Esophagus squamous epithelium (tissue), 5 donors: ENCODE data around the gene CNTNAP5. TPM values are rescaled to one million over a fixed set of nuclear protein-coding genes. Genes with fewer than 3 reads are reported as not detected.

Experiments
- DNase-seq: peaks from one replicate; lab custom pipeline; 2025; lab: John Stamatoyannopoulos, UW
- H3K27ac ChIP-seq, 4 donors: fragments of 200-600 bp; sonication (generic); one replicate each; pipeline ENCODE4 v1.5.1; 2016 to 2019; ENCODE audit warnings: mild to moderate bottlenecking in 1 of 4
- H3K27me3 ChIP-seq, 4 donors: fragments of 200-600 bp; sonication (generic); 1 replicate in 3 of 4; 2 replicates in 1 of 4; pipeline versions ENCODE4 v1.5.1 to v1.6.0; 2017 to 2021; ENCODE audit warnings: antibody characterized with exemption in 1 of 4
- H3K36me3 ChIP-seq, 3 donors: fragments of 200-600 bp; sonication (generic); one replicate each; pipeline ENCODE4 v1.5.1; 2016 to 2019
- H3K4me1 ChIP-seq, 3 donors: fragments of 200-600 bp; sonication (generic); one replicate each; pipeline ENCODE4 v1.5.1; 2017 to 2019
- H3K4me3 ChIP-seq, 4 donors: fragments of 200-600 bp; sonication (generic); 1 replicate in 3 of 4; 2 replicates in 1 of 4; pipeline ENCODE4 v1.5.1; 2016 to 2019; ENCODE audit warnings: mild to moderate bottlenecking in 2 of 4, moderate library complexity in 1 of 4
- H3K9me3 ChIP-seq, 3 donors: fragments of 200-600 bp; sonication (generic); one replicate each; pipeline ENCODE4 v1.5.1; 2016 to 2019
- CTCF ChIP-seq, 6 experiments: fragments of 450-650 bp in 4 of 6; fragments of 200-600 bp in 2 of 6; sonication (generic) in 2 of 6; IDR thresholded peaks; one replicate each; pipeline ENCODE4 v1.5.1; 2016 to 2019; ENCODE audit warnings: antibody characterized with exemption in 6 of 6, mild to moderate bottlenecking in 4 of 6, moderate library complexity in 4 of 6
- POLR2A ChIP-seq, 4 donors: fragments of 450-650 bp; IDR thresholded peaks; one replicate each; pipeline ENCODE4 v1.6.1; 2017; ENCODE audit warnings: antibody characterized with exemption in 4 of 4, mild to moderate bottlenecking in 4 of 4, moderate library complexity in 3 of 4
- WGBS, 2 donors: methylation state at CpG; one replicate each; pipeline ENCODE4 v1.1.5; 2018; 5-methylcytosine and 5-hydroxymethylcytosine counted together
- intact Hi-C: fragments of 100-400 bp; cut with DNase I; formaldehyde crosslinking; loops from one replicate; pipeline ENCODE4 v1.15.0; 2022
- total RNA-seq, 4 donors: library from RNA; depleted of rRNA; stranded (reverse); fragments of >200 nt; gene quantifications; one replicate each; pipeline ENCODE4 v1.1.0, GENCODE V29; 2016
- donor health status: DM: yes; HTN: yes; CAD: no.

The CNTNAP5 gene
- total RNA-seq, 4 donors from 2014 or later = not detected

GRCh38 chr2:124604940-124605339 is 579.9 kb downstream of the CNTNAP5 start:
- no peak for DNase-seq
- intact Hi-C loops = no loop called here
- TF ChIP-seq CTCF (IDR thresholded peaks at IDR 0.05) (no peak), POLR2A (IDR thresholded peaks at IDR 0.05) (no peak)
- Histone ChIP-seq H3K4me1 (no peaks in the 10 kb centered on the region), H3K27me3 (no peaks in the 10 kb centered on the region), H3K9me3 (no peaks in the 10 kb centered on the region), H3K4me3 (no peak overlapping the region), H3K36me3 (no peaks in the 10 kb centered on the region), H3K27ac (no peak overlapping the region)
- 39 to 50% methylated on average over 2 of the region's 2 CpGs for WGBS, 2 donors

- no peak for DNase-seq
- intact Hi-C loops = no loop called here
- Histone ChIP-seq H3K36me3 (no peaks in the 10 kb centered on the region), H3K27me3 (no peaks in the 10 kb centered on the region), H3K27ac (no peak overlapping the region), H3K4me1 (no peaks in the 10 kb centered on the region), H3K4me3 (no peak overlapping the region), H3K9me3 (no peaks in the 10 kb centered on the region)
- TF ChIP-seq CTCF (IDR thresholded peaks at IDR 0.05) = no peak
- TF ChIP-seq POLR2A (IDR thresholded peaks at IDR 0.05) = no peak
- WGBS, 2 donors = 67 to 75% methylated on average over 1 to 2 of the region's 2 CpGs
These were observed 582.6 kb downstream of the CNTNAP5 start for GRCh38 chr2:124607679-124608078.

GRCh38 chr2:124609667-124610066 is 584.6 kb downstream of the CNTNAP5 start:
- intact Hi-C loops = no loop called here
- Histone ChIP-seq H3K4me3 (no peak overlapping the region), H3K27ac (no peak overlapping the region), H3K36me3 (no peaks in the 10 kb centered on the region), H3K4me1 (no peaks in the 10 kb centered on the region), H3K27me3 (no peaks in the 10 kb centered on the region), H3K9me3 (no peaks in the 10 kb centered on the region)
- DNase-seq = no peak
- no peak for TF ChIP-seq CTCF (IDR thresholded peaks at IDR 0.05)
- no peak for TF ChIP-seq POLR2A (IDR thresholded peaks at IDR 0.05)
- 69 to 75% methylated on average over 4 to 6 of the region's 6 CpGs for WGBS, 2 donors

GRCh38 chr2:124610141-124610540 is 585.1 kb downstream of the CNTNAP5 start:
- no peaks in the 10 kb centered on the region for H3K27me3 ChIP-seq
- no peak for DNase-seq
- intact Hi-C loops = no loop called here
- no peak for TF ChIP-seq POLR2A (IDR thresholded peaks at IDR 0.05)
- TF ChIP-seq CTCF (IDR thresholded peaks at IDR 0.05) = no peak
- no peaks in the 10 kb centered on the region for H3K36me3 ChIP-seq
- no peaks in the 10 kb centered on the region for H3K9me3 ChIP-seq
- H3K27ac ChIP-seq = no peak overlapping the region
- H3K4me3 ChIP-seq = no peak overlapping the region
- H3K4me1 ChIP-seq = no peaks in the 10 kb centered on the region

GRCh38 chr2:124610866-124611265 is 585.8 kb downstream of the CNTNAP5 start:
- H3K4me1 ChIP-seq = no peaks in the 10 kb centered on the region
- no peak overlapping the region for H3K27ac ChIP-seq
- no peaks in the 10 kb centered on the region for H3K36me3 ChIP-seq
- intact Hi-C loops = no loop called here
- DNase-seq = no peak
- H3K9me3 ChIP-seq = no peaks in the 10 kb centered on the region
- H3K27me3 ChIP-seq = no peaks in the 10 kb centered on the region
- WGBS, 2 donors = 84 to 91% methylated on average over 10 of the region's 10 CpGs
- TF ChIP-seq POLR2A (IDR thresholded peaks at IDR 0.05) = no peak
- TF ChIP-seq CTCF (IDR thresholded peaks at IDR 0.05) = no peak
- H3K4me3 ChIP-seq = no peak overlapping the region
